Muscle of arm (tissue), 14 donors: ENCODE results near the gene ZC3H11A. TPM values are rescaled to one million over a fixed set of nuclear protein-coding genes. Genes with fewer than 3 reads are reported as not detected.
A peak's percentile ranks its signal among the peaks of the same experiment; 100 is the strongest.
"Not testable (repeated sequence)": the region's sequence is repeated elsewhere in the genome, so short reads cannot be mapped to it uniquely, and the experiment has no call there.

Source experiments
- DNase-seq: peaks from one replicate; pipeline ENCODE4 v3.0.0-alpha.2; 2013
- long read RNA-seq, 11 donors: transcript quantifications; one replicate each; lab custom pipeline, GENCODE V29; 2026
- polyA plus RNA-seq, 12 donors: library from polyadenylated mRNA; unstranded; fragments of 120-200 nt; gene quantifications; one replicate each; pipeline ENCODE4 v1.2.1, GENCODE V29; 2013; ENCODE audit not compliant: insufficient read length in 12 of 12

Gene ZC3H11A
- polyA plus RNA-seq, result 100 to 1,000 TPM in 5 of 12 donors, 10 to 100 TPM in 7; 75.3 to 164 (median 95.3) TPM
- long read RNA-seq, donor 1, full-length matches to known transcripts, result 4 of 119 reads
- long read RNA-seq, donor 1, partial matches to known transcripts, result 115 of 119 reads
- long read RNA-seq, donor 1, other reads (novel, unspliced or antisense), result 0 of 119 reads
- long read RNA-seq, donor 2, full-length matches to known transcripts, result 2 of 35 reads
- long read RNA-seq, donor 2, partial matches to known transcripts, result 33 of 35 reads
- long read RNA-seq, donor 2, other reads (novel, unspliced or antisense), result 0 of 35 reads
- long read RNA-seq, donor 3, partial matches to known transcripts, result 44 of 47 reads
- long read RNA-seq, donor 3, other reads (novel, unspliced or antisense), result 0 of 47 reads
- long read RNA-seq, donor 4, partial matches to known transcripts, result 25 of 25 reads
- long read RNA-seq, donor 4, other reads (novel, unspliced or antisense), result 0 of 25 reads
- long read RNA-seq, donor 5, partial matches to known transcripts, result 88 of 94 reads
- long read RNA-seq, donor 5, other reads (novel, unspliced or antisense), result 0 of 94 reads
- long read RNA-seq, donor 6, full-length matches to known transcripts, result 2 of 32 reads
- long read RNA-seq, donor 6, partial matches to known transcripts, result 30 of 32 reads
- long read RNA-seq, donor 6, other reads (novel, unspliced or antisense), result 0 of 32 reads
- long read RNA-seq, donor 7, partial matches to known transcripts, result 39 of 41 reads
- long read RNA-seq, donor 7, other reads (novel, unspliced or antisense), result 0 of 41 reads
- long read RNA-seq, donor 8, partial matches to known transcripts, result 96 of 99 reads
- long read RNA-seq, donor 8, other reads (novel, unspliced or antisense), result 0 of 99 reads
- long read RNA-seq, donor 9, full-length matches to known transcripts, result 5 of 38 reads
- long read RNA-seq, donor 9, partial matches to known transcripts, result 33 of 38 reads
- long read RNA-seq, donor 9, other reads (novel, unspliced or antisense), result 0 of 38 reads
- long read RNA-seq, donor 10, full-length matches to known transcripts, result 7 of 27 reads
- long read RNA-seq, donor 10, partial matches to known transcripts, result 20 of 27 reads
- long read RNA-seq, donor 10, other reads (novel, unspliced or antisense), result 0 of 27 reads
- long read RNA-seq, donor 11, full-length matches to known transcripts, result 1 of 65 reads
- long read RNA-seq, donor 11, partial matches to known transcripts, result 64 of 65 reads
- long read RNA-seq, donor 11, other reads (novel, unspliced or antisense), result 0 of 65 reads

- peak; percentile 97 for DNase-seq
These were observed at the start of gene ZC3H11A, which contains the start of gene ZBED6 for GRCh38 chr1:203795441-203796235. TSS of gene ZC3H11A (plus strand) at chr1:203795623. CDS start at chr1:203817071, 21,448 bp downstream. TSS of gene ZBED6 (plus strand) at chr1:203795623. CDS start at chr1:203797523, 1,900 bp downstream.

- DNase-seq, result no peak
These were observed 49.1 kb upstream of the ZC3H11A start for GRCh38 chr1:203746281-203746680.

GRCh38 chr1:203751051-203751450, 44.4 kb upstream of the ZC3H11A start:
- no peak for DNase-seq

- DNase-seq, result not testable (repeated sequence)
These were observed 43.6 kb upstream of the ZC3H11A start for GRCh38 chr1:203751618-203752361.

GRCh38 chr1:203754455-203754864, 41.0 kb upstream of the ZC3H11A start:
- no peak for DNase-seq

GRCh38 chr1:203756036-203756435, 39.4 kb upstream of the ZC3H11A start:
- no peak for DNase-seq

- not testable (repeated sequence) for DNase-seq
These were observed 36.7 kb upstream of the ZC3H11A start for GRCh38 chr1:203758749-203759148.

GRCh38 chr1:203760506-203760905, 34.9 kb upstream of the ZC3H11A start:
- no peak for DNase-seq

- not testable (repeated sequence) for DNase-seq
These were observed 33.5 kb upstream of the ZC3H11A start for GRCh38 chr1:203761958-203762357.

GRCh38 chr1:203763505-203763904, 31.9 kb upstream of the ZC3H11A start:
- no peak for DNase-seq

GRCh38 chr1:203764105-203765028, 31.1 kb upstream of the ZC3H11A start:
- DNase-seq, result no peak

- no peak for DNase-seq
These were observed 30.2 kb upstream of the ZC3H11A start, which contains the start of gene LAX1 for GRCh38 chr1:203765029-203765837. TSS of gene LAX1 (plus strand) at chr1:203765183. CDS start at chr1:203765566, 383 bp downstream.

GRCh38 chr1:203768256-203768655, 27.2 kb upstream of the ZC3H11A start:
- no peak for DNase-seq

- DNase-seq, result peak; percentile 55
These were observed 25.7 kb upstream of the ZC3H11A start for GRCh38 chr1:203769505-203770343.

- DNase-seq, result no peak
These were observed 23.5 kb upstream of the ZC3H11A start for GRCh38 chr1:203771901-203772301.

- no peak for DNase-seq
These were observed 22.6 kb upstream of the ZC3H11A start for GRCh38 chr1:203772836-203773235.

- no peak for DNase-seq
These were observed 18.8 kb upstream of the ZC3H11A start for GRCh38 chr1:203776636-203777035.
